ENCODE data around the gene SPOCK1.

SPOCK1 gene

GRCh38 chr5:137152616-137153015, 346.5 kb downstream of the SPOCK1 start:
- no peak overlapping the region for H3K4me3 ChIP-seq (replicated peaks; ENCODE audit: insufficient read depth, low read length)
- TF ChIP-seq REST (IDR thresholded peaks at IDR 0.05; ENCODE audit: insufficient replicate concordance, low read depth) (no peak), GABPA (IDR thresholded peaks at IDR 0.05; ENCODE audit: low read depth) (no peak), POLR2AphosphoS5 (IDR thresholded peaks at IDR 0.05; ENCODE audit: low read depth) (no peak), CTCF (IDR thresholded peaks at IDR 0.05; ENCODE audit: insufficient read depth, low read length) (no peak)
- no peaks in the 10 kb centered on the region for H3K27me3 ChIP-seq (ENCODE audit: insufficient read depth, poor library complexity, severe bottlenecking)
- DNase-seq (ENCODE audit: low read depth in 1 of 2, low spot score in 1 of 2) = no peak
- no peak overlapping the region for H3K27ac ChIP-seq (replicated peaks)

GRCh38 chr5:137148655-137149054, 350.5 kb downstream of the SPOCK1 start:
- no peak for DNase-seq (ENCODE audit: low read depth in 1 of 2, low spot score in 1 of 2)
- no peaks in the 10 kb centered on the region for H3K27me3 ChIP-seq (ENCODE audit: insufficient read depth, poor library complexity, severe bottlenecking)
- no peak overlapping the region for H3K27ac ChIP-seq (replicated peaks)
- H3K4me3 ChIP-seq (replicated peaks; ENCODE audit: insufficient read depth, low read length) = no peak overlapping the region
- TF ChIP-seq SPI1 (IDR thresholded peaks at IDR 0.05; ENCODE audit: borderline replicate concordance, low read depth) (no peak), POLR2AphosphoS5 (IDR thresholded peaks at IDR 0.05; ENCODE audit: low read depth) (no peak), REST (IDR thresholded peaks at IDR 0.05; ENCODE audit: insufficient replicate concordance, low read depth) (no peak)

GRCh38 chr5:137148159-137148558, 351.0 kb downstream of the SPOCK1 start:
- no peak for DNase-seq (ENCODE audit: low read depth in 1 of 2, low spot score in 1 of 2)
- H3K4me3 ChIP-seq (replicated peaks; ENCODE audit: insufficient read depth, low read length) = no peak overlapping the region

More at GRCh38 chr5:137148159-137148558, 351.0 kb downstream of the SPOCK1 start:
- Histone ChIP-seq H3K27ac (replicated peaks) (no peak overlapping the region), H3K27me3 (ENCODE audit: insufficient read depth, poor library complexity, severe bottlenecking) (no peaks in the 10 kb centered on the region)
- no peak for TF ChIP-seq CTCF (IDR thresholded peaks at IDR 0.05; ENCODE audit: insufficient read depth, low read length)
- no peak for TF ChIP-seq SPI1 (IDR thresholded peaks at IDR 0.05; ENCODE audit: borderline replicate concordance, low read depth)
- no peak for TF ChIP-seq POLR2AphosphoS5 (IDR thresholded peaks at IDR 0.05; ENCODE audit: low read depth)
- TF ChIP-seq GABPA (IDR thresholded peaks at IDR 0.05; ENCODE audit: low read depth) = no peak
- TF ChIP-seq REST (IDR thresholded peaks at IDR 0.05; ENCODE audit: insufficient replicate concordance, low read depth) = no peak

All from HL-60 (cell line).